GM23338 (cell line): Measurements from ENCODE around the gene CWC22. TPM values are rescaled to one million over a fixed set of nuclear protein-coding genes. Genes with fewer than 3 reads are reported as not detected.

Experiments used
- ATAC-seq: fragments of 200-7000 bp; cut with Tn5 transposase; 3 replicates; pipeline ENCODE4 v1.9.1; 2020
- DNase-seq: peaks from one replicate; pipeline ENCODE4 v3.0.0-alpha.2; 2015; ENCODE audit warnings: low spot score
- H2AFZ ChIP-seq: fragments of 200-600 bp; sonication (generic); 2 replicates; pipeline ENCODE4 v1.8.0; 2016; ENCODE audit warnings: antibody characterized with exemption, mild to moderate bottlenecking, moderate library complexity
- H3F3A ChIP-seq: fragments of 200-600 bp; sonication (generic); replicated peaks from 2 replicates; pipeline ENCODE4 v1.8.0; 2017; ENCODE audit warnings: antibody characterized with exemption, mixed run types, low read depth
- H3K27ac ChIP-seq: fragments of 200-600 bp; sonication (generic); 2 replicates; pipeline ENCODE4 v1.6.1; 2016; ENCODE audit warnings: low read depth
- H3K27me3 ChIP-seq: fragments of 200-600 bp; sonication (generic); 2 replicates; pipeline ENCODE4 v1.8.0; 2016; ENCODE audit warnings: mild to moderate bottlenecking, mixed run types, moderate library complexity; ENCODE audit not compliant: insufficient read depth
- H3K36me3 ChIP-seq: fragments of 200-600 bp; sonication (generic); 2 replicates; pipeline ENCODE4 v1.8.0; 2016; ENCODE audit warnings: mild to moderate bottlenecking; ENCODE audit not compliant: insufficient read depth
- H3K4me1 ChIP-seq: fragments of 200-600 bp; sonication (generic); 2 replicates; pipeline ENCODE4 v1.8.0; 2016; ENCODE audit warnings: mild to moderate bottlenecking, moderate library complexity; ENCODE audit not compliant: insufficient read depth
- H3K4me2 ChIP-seq: fragments of 200-600 bp; sonication (generic); 2 replicates; pipeline ENCODE4 v1.7.1; 2017; ENCODE audit warnings: mixed run types
- H3K4me3 ChIP-seq: fragments of 200-600 bp; sonication (generic); 2 replicates; pipeline ENCODE4 v1.6.1; 2016; ENCODE audit warnings: mixed run types
- H3K79me2 ChIP-seq: fragments of 200-600 bp; sonication (generic); replicated peaks from 2 replicates; pipeline ENCODE4 v1.8.0; 2017; ENCODE audit warnings: mild to moderate bottlenecking; ENCODE audit not compliant: insufficient read depth
- H3K9me2 ChIP-seq: fragments of 200-600 bp; sonication (generic); 2 replicates; pipeline ENCODE4 v1.8.0; 2017; ENCODE audit not compliant: insufficient read depth
- H4K20me1 ChIP-seq: fragments of 200-600 bp; sonication (generic); replicated peaks from 2 replicates; pipeline ENCODE4 v1.8.0; 2017; ENCODE audit warnings: mild to moderate bottlenecking; ENCODE audit not compliant: insufficient read depth
- H3K27ac Mint-ChIP-seq: 2 replicates; pipeline ENCODE4 v1.8.0; 2020; ENCODE audit warnings: inconsistent platforms, mild to moderate bottlenecking, moderate library complexity, mixed read lengths
- H3K27me3 Mint-ChIP-seq: 3 replicates; pipeline ENCODE4 v1.8.0; 2022; ENCODE audit warnings: low read depth, mild to moderate bottlenecking, moderate library complexity, mixed read lengths, inconsistent platforms; ENCODE audit not compliant: insufficient read depth, poor library complexity
- H3K36me3 Mint-ChIP-seq: 3 replicates; pipeline ENCODE4 v1.8.0; 2021; ENCODE audit warnings: low read depth, mild to moderate bottlenecking, inconsistent platforms, moderate library complexity, mixed read lengths
- H3K4me1 Mint-ChIP-seq: 3 replicates; pipeline ENCODE4 v1.8.0; 2020; ENCODE audit warnings: mild to moderate bottlenecking, inconsistent platforms, mixed read lengths
- H3K4me3 Mint-ChIP-seq: 3 replicates; pipeline ENCODE4 v1.8.0; 2021; ENCODE audit warnings: moderate library complexity, mild to moderate bottlenecking, inconsistent platforms, mixed read lengths
- H3K9me3 Mint-ChIP-seq: 3 replicates; pipeline ENCODE4 v1.8.0; 2020; ENCODE audit warnings: moderate library complexity, mild to moderate bottlenecking, inconsistent platforms, mixed read lengths
- CREB1 ChIP-seq: fragments of 250-450 bp; sonication (Bioruptor Pico); IDR thresholded peaks from 2 replicates; pipeline ENCODE4 v1.5.0; 2020; ENCODE audit warnings: low read depth, mild to moderate bottlenecking, moderate library complexity
- CTCF ChIP-seq, 2 experiments: fragments of 200-600 bp in 1 of 2; sonication (generic) in 1 of 2; conservative IDR thresholded peaks; 2 replicates each; pipeline versions ENCODE4 v1.5.1 to v1.6.1; 2016 to 2017; ENCODE audit warnings: antibody characterized with exemption in 2 of 2, low read depth in 2 of 2, mild to moderate bottlenecking in 2 of 2, moderate library complexity in 1 of 2
- ETS1 ChIP-seq: IDR thresholded peaks from 2 replicates; pipeline ENCODE4 v1.6.1; 2016; ENCODE audit warnings: antibody characterized with exemption
- EZH2 ChIP-seq: fragments of 200-600 bp; sonication (generic); IDR thresholded peaks from one replicate; pipeline ENCODE4 v1.8.0; 2017; ENCODE audit warnings: antibody characterized with exemption, mild to moderate bottlenecking, low read depth; ENCODE audit not compliant: unreplicated experiment
- EZH2phosphoT487 ChIP-seq: fragments of 200-600 bp; sonication (generic); IDR thresholded peaks from one replicate; pipeline ENCODE4 v1.8.1; 2018; ENCODE audit warnings: antibody characterized with exemption; ENCODE audit not compliant: unreplicated experiment
- JUNB ChIP-seq: IDR thresholded peaks from one replicate; pipeline ENCODE4 v1.6.1; 2016; ENCODE audit warnings: antibody characterized with exemption; ENCODE audit not compliant: unreplicated experiment
- NANOG ChIP-seq: IDR thresholded peaks from 2 replicates; pipeline ENCODE4 v1.6.1; 2016; ENCODE audit warnings: antibody characterized with exemption, borderline replicate concordance
- POLR2AphosphoS5 ChIP-seq: IDR thresholded peaks from 2 replicates; pipeline ENCODE4 v1.6.1; 2016; ENCODE audit warnings: antibody characterized with exemption, low read depth
- REST ChIP-seq: IDR thresholded peaks from one replicate; pipeline ENCODE4 v1.6.1; 2018; ENCODE audit warnings: antibody characterized with exemption; ENCODE audit not compliant: unreplicated experiment
- STAT1 ChIP-seq: IDR thresholded peaks from one replicate; pipeline ENCODE4 v1.6.1; 2016; ENCODE audit warnings: antibody characterized with exemption; ENCODE audit not compliant: unreplicated experiment
- ZNF114 ChIP-seq: fragments of 250-450 bp; sonication (Bioruptor Pico); IDR thresholded peaks from 2 replicates; pipeline ENCODE4 v1.5.0; 2020; ENCODE audit warnings: mild to moderate bottlenecking, moderate library complexity
- ZNF331 ChIP-seq: fragments of 250-450 bp; sonication (Bioruptor Pico); IDR thresholded peaks from 2 replicates; pipeline ENCODE4 v1.5.0; 2020; ENCODE audit warnings: low read depth, mild to moderate bottlenecking, moderate library complexity
- ZNF462 ChIP-seq: fragments of 250-450 bp; sonication (Bioruptor Pico); IDR thresholded peaks from 2 replicates; pipeline ENCODE4 v1.5.0; 2020; ENCODE audit warnings: mild to moderate bottlenecking, moderate library complexity
- polyA plus RNA-seq: library from polyadenylated mRNA; unstranded; fragments of >200 nt; fragmentation: Nextera tagmentation; extraction: Ambion mirVana; gene quantifications from 2 replicates; pipeline ENCODE4 v1.2.1, GENCODE V29; 2016
- total RNA-seq: library from RNA; depleted of rRNA; stranded (reverse); fragments of >200 nt; shearing (Covaris generic); gene quantifications from 2 replicates; pipeline ENCODE4 v1.2.3, GENCODE V29; 2014

CWC22 gene
- total and polyA plus RNA-seq, 2 experiments from 2014 or later, result 36.0 to 38.3 TPM

- Histone ChIP-seq H3K79me2 (no peaks in the 10 kb centered on the region), H3K36me3 (no peaks in the 10 kb centered on the region), H3F3A (no peaks in the 10 kb centered on the region), H3K4me3 (no peak overlapping the region), H4K20me1 (no peaks in the 10 kb centered on the region), H3K27me3 (no peaks in the 10 kb centered on the region), H3K9me2 (no peaks in the 10 kb centered on the region), H2AFZ (no peak overlapping the region), H3K27ac (no peak overlapping the region), H3K4me1 (peaks cover 6% of the 10 kb centered on the region), H3K4me2 (no peak overlapping the region)
- Mint-ChIP-seq H3K27ac (no peak overlapping the region), H3K4me3 (no peak overlapping the region), H3K36me3 (no peaks in the 10 kb centered on the region), H3K4me1 (peaks cover 7% of the 10 kb centered on the region), H3K27me3 (no peaks in the 10 kb centered on the region), H3K9me3 (no peaks in the 10 kb centered on the region)
- ATAC-seq, result no peak
- no peak for DNase-seq
- no peak for TF ChIP-seq POLR2AphosphoS5
- no peak for TF ChIP-seq ZNF331 (CRISPR knock-in tag)
- TF ChIP-seq JUNB, result no peak
- TF ChIP-seq ETS1, result no peak
- no peak for TF ChIP-seq EZH2phosphoT487
- no peak for TF ChIP-seq EZH2
- TF ChIP-seq ZNF114 (CRISPR knock-in tag), result no peak
- TF ChIP-seq STAT1, result no peak
- TF ChIP-seq CREB1, result no peak
- TF ChIP-seq NANOG, result no peak
- TF ChIP-seq REST, result no peak
- no peak for TF ChIP-seq CTCF (conservative IDR thresholded peaks at IDR 0.05; ENCODE audit: low read depth in 2 of 2)
- no peak for TF ChIP-seq ZNF462 (CRISPR knock-in tag)
Measured at GRCh38 chr2:179915395-179915992, 91.6 kb downstream of the CWC22 start.
